GM13977 (cell line): ENCODE results near the gene PRIM2.
A peak's percentile ranks its signal among the peaks of the same experiment; 100 is the strongest.
"Not testable (repeated sequence)": the region's sequence is repeated elsewhere in the genome, so short reads cannot be mapped to it uniquely, and the experiment has no call there.

Source experiments
- DNase-seq: peaks from one replicate; pipeline ENCODE4 v3.0.0; 2012; ENCODE audit warnings: low spot score
- CTCF ChIP-seq: IDR thresholded peaks from 2 replicates; pipeline ENCODE4 v1.5.1; 2012; ENCODE audit warnings: mild to moderate bottlenecking, control low read depth; ENCODE audit not compliant: insufficient read depth; ENCODE audit errors: extremely low read depth, missing control alignments
- in situ Hi-C: fragments of 300-500 bp; cut with MboI; formaldehyde crosslinking; loops from one replicate; pipeline ENCODE4 v1.12.0; 2022; ENCODE audit warnings: low sequenced_read_pairs, low pct_unique_long_range_greater_than_20kb, mixed read lengths, inconsistent platforms; ENCODE audit not compliant: unreplicated experiment

Gene PRIM2

GRCh38 chr6:57316581-57317059 is 810 bp upstream of the PRIM2 start:
- in situ Hi-C loops: loop anchor here (5.0 to 25.0 kb wide), 4 partner anchors 304 to 954 kb away; no protein-coding TSS in a partner anchor
- TF ChIP-seq CTCF: peak; percentile 81
- DNase-seq: peak; percentile 86

DNA sequence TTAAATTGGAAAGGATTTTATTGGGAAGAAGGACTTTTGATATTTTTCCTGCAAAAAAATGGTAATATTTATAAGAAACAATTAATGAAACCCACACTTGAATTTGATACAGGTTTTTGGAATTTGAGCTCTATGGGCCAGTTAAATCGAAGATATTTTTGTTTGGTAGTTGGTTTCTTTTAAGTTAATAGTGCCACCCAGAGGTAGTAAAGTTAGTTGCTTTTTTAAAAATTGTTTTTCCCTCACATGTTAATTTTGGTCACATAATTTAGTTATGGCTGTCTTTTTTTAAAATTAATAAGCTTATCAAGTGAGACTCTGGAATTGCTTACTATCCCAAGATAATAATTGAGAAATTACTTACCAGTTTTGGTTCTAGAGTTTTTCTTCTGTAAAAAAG is 7.1 kb downstream of the PRIM2 start:
- no peak for DNase-seq
- TF ChIP-seq CTCF: peak; percentile 45
- in situ Hi-C loops: loop anchor here (25.0 kb wide), 3 partner anchors 312 to 962 kb away; no protein-coding TSS in a partner anchor

DNA sequence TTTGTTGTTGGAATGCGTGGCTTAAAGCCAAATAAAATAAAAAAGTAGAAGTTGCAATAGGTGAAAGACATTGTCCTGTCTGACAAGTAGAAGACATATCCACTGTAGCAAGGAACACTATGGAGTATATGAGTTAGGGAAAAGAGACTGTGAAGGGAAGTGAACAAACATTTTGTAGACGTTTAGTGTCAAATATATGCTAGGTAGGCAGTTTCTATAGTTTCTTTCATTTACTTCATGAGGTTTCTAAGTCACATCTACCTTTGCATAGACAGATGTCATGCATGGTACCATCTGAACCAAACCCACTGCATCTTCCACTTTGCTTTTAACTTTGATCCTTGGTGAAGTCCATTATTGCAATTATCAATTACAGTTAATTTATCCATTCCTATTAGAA is 9.9 kb downstream of the PRIM2 start:
- no peak for TF ChIP-seq CTCF
- in situ Hi-C loops: no loop called here
- no peak for DNase-seq

- in situ Hi-C loops: no loop called here
- no peak for DNase-seq
- no peak for TF ChIP-seq CTCF
These were observed 10.6 kb downstream of the PRIM2 start for GRCh38 chr6:57328074-57328473.

DNA sequence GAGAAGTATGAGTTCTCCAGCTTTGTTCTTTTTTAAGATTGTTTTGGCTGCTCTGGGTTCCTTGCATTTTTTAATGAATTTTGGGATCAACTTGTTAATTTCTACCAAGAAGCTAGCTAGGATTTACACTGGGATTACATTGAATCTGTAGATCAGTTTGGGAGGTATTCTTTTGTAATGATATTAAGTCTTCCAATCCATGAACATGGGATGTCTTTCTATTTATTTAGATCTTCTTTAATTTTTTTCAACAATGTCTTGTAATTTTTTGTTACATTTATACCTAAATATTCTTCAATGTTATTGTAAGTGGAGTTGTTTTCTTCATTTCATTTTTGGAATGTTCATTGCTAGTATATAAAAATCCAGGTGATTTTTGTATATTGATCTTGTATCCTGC is 12.5 kb downstream of the PRIM2 start:
- TF ChIP-seq CTCF: no peak
- in situ Hi-C loops: no loop called here
- DNase-seq: no peak

DNA sequence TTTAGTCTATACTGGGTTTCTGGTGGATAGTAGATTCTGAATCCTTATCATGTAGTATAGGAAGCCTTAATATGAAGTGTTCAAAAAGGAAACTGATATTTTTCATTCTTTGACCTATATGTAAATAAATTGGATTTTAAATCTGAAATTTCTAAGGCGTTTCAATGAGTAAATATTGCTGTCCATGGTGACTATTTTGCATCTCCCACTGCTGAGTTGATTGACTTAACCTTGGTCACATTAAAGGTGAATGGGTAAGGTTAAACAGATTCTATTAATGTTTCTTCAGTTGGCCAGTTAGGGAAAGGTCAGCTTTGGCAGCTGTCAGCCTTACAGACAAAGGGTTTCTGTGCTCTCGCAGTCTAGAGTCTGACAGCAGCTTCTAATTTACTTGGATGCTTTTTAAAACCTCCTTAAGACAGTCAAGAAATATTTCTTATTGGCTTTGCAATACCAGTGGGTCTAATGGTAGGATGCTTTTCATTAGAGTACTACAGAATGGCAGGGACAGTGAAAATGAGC is 24.8 kb downstream of the PRIM2 start:
- in situ Hi-C loops: no loop called here
- TF ChIP-seq CTCF: no peak

GRCh38 chr6:57343342-57343741 is 25.9 kb downstream of the PRIM2 start:
- in situ Hi-C loops, DNase-seq: not testable (repeated sequence)

More for the DNA sequence above, 24.8 kb downstream of the PRIM2 start:
- no peak for DNase-seq

DNA sequence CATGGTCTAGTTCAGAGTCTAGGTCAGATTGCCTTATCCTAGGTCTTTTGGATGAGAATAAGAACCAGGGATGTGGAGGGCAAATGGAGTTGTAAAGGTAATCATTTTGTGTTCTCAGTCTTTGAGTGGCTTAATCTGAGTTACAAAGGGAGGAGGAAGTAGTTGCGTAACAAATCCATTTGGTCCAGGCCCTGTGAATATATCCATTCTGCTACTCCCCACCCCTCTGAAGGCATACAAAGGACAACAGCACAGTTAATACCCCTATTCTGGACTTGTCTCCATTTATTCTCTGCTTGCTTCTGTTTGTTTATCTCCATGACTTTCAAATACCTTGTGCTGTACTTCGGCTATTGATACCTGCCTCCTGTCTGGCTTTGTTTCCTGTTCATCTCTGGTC is 29.3 kb downstream of the PRIM2 start:
- DNase-seq, in situ Hi-C loops: not testable (repeated sequence)

DNA sequence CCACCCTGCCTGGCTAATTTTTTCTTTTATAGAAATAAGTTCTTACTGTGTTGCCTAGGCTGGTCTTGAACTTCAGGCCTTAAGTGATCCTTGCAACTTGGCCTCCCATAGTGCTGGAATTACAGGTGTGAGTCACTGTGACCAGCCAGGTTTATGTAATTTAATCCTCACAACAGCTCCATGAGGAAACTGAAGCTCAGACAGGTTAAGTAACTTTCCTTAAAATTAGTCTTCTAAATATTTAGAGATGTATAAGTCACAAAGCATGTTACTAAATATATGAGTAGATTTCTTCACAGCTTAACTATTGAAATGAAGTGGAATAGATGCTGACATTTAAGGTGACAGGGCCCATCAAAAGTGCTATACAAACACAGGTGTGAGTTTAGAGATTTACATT is 30.2 kb downstream of the PRIM2 start:
- DNase-seq, in situ Hi-C loops: not testable (repeated sequence)

- DNase-seq, in situ Hi-C loops: not testable (repeated sequence)
These were observed 33.0 kb downstream of the PRIM2 start for GRCh38 chr6:57350443-57350842.
